WTC11 (cell line): ENCODE results near the gene PPP1R12A. TPM values are rescaled to one million over a fixed set of nuclear protein-coding genes. Genes with fewer than 3 reads are reported as not detected.

Source experiments
- ATAC-seq: fragments of 200-7000 bp; cut with Tn5 transposase; 2 replicates; pipeline ENCODE4 v1.10.0; 2021; ENCODE audit warnings: mild to moderate bottlenecking, moderate library complexity
- CTCF ChIA-PET: fragments of 300-600 bp; sonication (Branson Sonifier 250); formaldehyde crosslinking; loops from one replicate; lab custom pipeline; 2021; ENCODE audit warnings: antibody characterized with exemption; lab: Charles Lee
- POLR2A ChIA-PET: fragments of 350-600 bp; sonication (Branson Sonifier 250); formaldehyde crosslinking; loops from one replicate; lab custom pipeline; 2021; ENCODE audit warnings: antibody characterized with exemption; lab: Charles Lee
- DNase-seq: peaks from one replicate; pipeline ENCODE4 v3.0.0; 2021; ENCODE audit warnings: low spot score
- H3K27ac Mint-ChIP-seq: 2 replicates; pipeline ENCODE4 v1.8.0; 2021; ENCODE audit warnings: mixed read lengths
- H3K27me3 Mint-ChIP-seq: 2 replicates; pipeline ENCODE4 v1.8.0; 2021; ENCODE audit warnings: low read depth, mild to moderate bottlenecking, moderate library complexity, mixed read lengths
- H3K36me3 Mint-ChIP-seq: 2 replicates; pipeline ENCODE4 v1.8.0; 2021; ENCODE audit warnings: mixed read lengths
- H3K4me1 Mint-ChIP-seq: 2 replicates; pipeline ENCODE4 v1.8.0; 2022; ENCODE audit warnings: mixed read lengths
- H3K4me3 Mint-ChIP-seq: 2 replicates; pipeline ENCODE4 v1.8.0; 2021; ENCODE audit warnings: mild to moderate bottlenecking, moderate library complexity, mixed read lengths
- H3K9me3 Mint-ChIP-seq: 2 replicates; pipeline ENCODE4 v1.8.0; 2021; ENCODE audit warnings: mixed read lengths
- ATF2 ChIP-seq: sonication (generic); formaldehyde crosslinking; IDR thresholded peaks from 2 replicates; pipeline ENCODE4 v1.8.1; 2022; ENCODE audit warnings: low read depth, missing genetic modification reagents, borderline replicate concordance
- ELF4 ChIP-seq: sonication (generic); formaldehyde crosslinking; IDR thresholded peaks from 2 replicates; pipeline ENCODE4 v1.8.1; 2022; ENCODE audit warnings: low read depth, mild to moderate bottlenecking, moderate library complexity, missing genetic modification reagents
- FOXJ3 ChIP-seq: sonication (generic); formaldehyde crosslinking; IDR thresholded peaks from 2 replicates; pipeline ENCODE4 v1.9.0; 2021; ENCODE audit warnings: missing genetic modification reagents, mild to moderate bottlenecking, borderline replicate concordance
- NFE2L1 ChIP-seq: sonication (generic); formaldehyde crosslinking; IDR thresholded peaks from 2 replicates; pipeline ENCODE4 v1.8.1; 2023; ENCODE audit warnings: missing genetic modification reagents
- NR2C2 ChIP-seq: sonication (generic); formaldehyde crosslinking; IDR thresholded peaks from 2 replicates; pipeline ENCODE4 v1.8.0; 2022; ENCODE audit warnings: mild to moderate bottlenecking, missing genetic modification reagents
- NR3C1 ChIP-seq: sonication (generic); formaldehyde crosslinking; conservative IDR thresholded peaks from 2 replicates; pipeline ENCODE4 v1.8.1; 2023; ENCODE audit warnings: low read depth, mild to moderate bottlenecking, missing genetic modification reagents
- RELA ChIP-seq: sonication (generic); formaldehyde crosslinking; IDR thresholded peaks from 2 replicates; pipeline ENCODE4 v1.8.1; 2022; ENCODE audit warnings: missing genetic modification reagents, mild to moderate bottlenecking, borderline replicate concordance
- ZMAT4 ChIP-seq: fragments of 250-450 bp; sonication (Bioruptor Pico); IDR thresholded peaks from 2 replicates; pipeline ENCODE4 v1.9.0; 2021; ENCODE audit warnings: mild to moderate bottlenecking
- ZNF138 ChIP-seq: sonication (generic); formaldehyde crosslinking; conservative IDR thresholded peaks from 2 replicates; pipeline ENCODE4 v1.8.1; 2022; ENCODE audit warnings: mild to moderate bottlenecking, moderate library complexity, missing genetic modification reagents
- ZNF396 ChIP-seq: fragments of 250-450 bp; sonication (Bioruptor Pico); IDR thresholded peaks from 2 replicates; pipeline ENCODE4 v1.8.0; 2021; ENCODE audit warnings: mild to moderate bottlenecking, moderate library complexity, borderline replicate concordance
- total RNA-seq: library from RNA; stranded (reverse); gene quantifications from 3 replicates; pipeline ENCODE4 v1.2.3, GENCODE V29; 2021
- TF ChIP-seq, protein P1 (sequence below): sonication (generic); formaldehyde crosslinking; IDR thresholded peaks from 2 replicates; pipeline ENCODE4 v1.8.1; 2023; ENCODE audit warnings: mild to moderate bottlenecking, missing genetic modification reagents, moderate library complexity
- TF ChIP-seq, protein P2 (sequence below): sonication (generic); formaldehyde crosslinking; IDR thresholded peaks from 2 replicates; pipeline ENCODE4 v1.8.0; 2022; ENCODE audit warnings: mild to moderate bottlenecking, missing genetic modification reagents
- TF ChIP-seq, protein P3 (sequence below): fragments of 250-450 bp; sonication (Bioruptor Pico); conservative IDR thresholded peaks from 2 replicates; pipeline ENCODE4 v1.9.0; 2021; ENCODE audit warnings: mild to moderate bottlenecking

The PPP1R12A gene
- total RNA-seq, 1 experiment from 2014 or later: 83.8 TPM

DNA sequence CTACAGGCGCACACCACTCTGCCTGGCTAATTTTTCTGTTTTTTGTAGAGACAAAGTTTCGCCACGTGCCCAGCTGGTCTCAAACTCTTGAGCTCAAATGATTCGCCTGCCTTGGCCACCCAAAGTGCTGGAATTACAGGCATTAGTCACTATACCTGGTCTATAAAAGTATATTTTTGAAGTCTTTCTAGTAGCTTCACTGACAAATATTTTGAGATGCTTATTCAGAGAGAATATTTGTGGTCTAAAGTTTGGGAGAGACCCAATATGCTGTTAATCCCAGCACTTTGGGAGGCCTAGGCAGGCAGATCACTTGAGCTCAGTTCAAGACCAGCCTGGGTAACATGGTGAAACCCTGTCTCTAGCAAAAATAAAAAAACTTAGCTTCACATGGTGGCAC lies 22.0 kb upstream of the PPP1R12A start:
- no peaks in the 10 kb centered on the region; the same call in 1 of the 2 replicates for H3K36me3 Mint-ChIP-seq
- no peak overlapping the region for H3K27ac Mint-ChIP-seq
- H3K4me1 Mint-ChIP-seq: no peaks in the 10 kb centered on the region
- DNase-seq (no peak), ATAC-seq (no peak)
- H3K9me3 Mint-ChIP-seq: peaks cover 14% of the 10 kb centered on the region
- CTCF ChIA-PET: no interaction called here
- H3K4me3 Mint-ChIP-seq: no peak overlapping the region
- POLR2A ChIA-PET: no interaction called here
- TF ChIP-seq RELA (CRISPR knock-in tag) (no peak), ATF2 (CRISPR knock-in tag) (no peak), ELF4 (CRISPR knock-in tag) (no peak), ZNF138 (CRISPR knock-in tag) (no peak)
- TF ChIP-seq, protein P1, sequence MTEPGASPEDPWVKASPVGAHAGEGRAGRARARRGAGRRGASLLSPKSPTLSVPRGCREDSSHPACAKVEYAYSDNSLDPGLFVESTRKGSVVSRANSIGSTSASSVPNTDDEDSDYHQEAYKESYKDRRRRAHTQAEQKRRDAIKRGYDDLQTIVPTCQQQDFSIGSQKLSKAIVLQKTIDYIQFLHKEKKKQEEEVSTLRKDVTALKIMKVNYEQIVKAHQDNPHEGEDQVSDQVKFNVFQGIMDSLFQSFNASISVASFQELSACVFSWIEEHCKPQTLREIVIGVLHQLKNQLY (CRISPR knock-in tag): no peak
- TF ChIP-seq, all 79 proteins: peak for 0
- H3K27me3 Mint-ChIP-seq: no peaks in the 10 kb centered on the region

- H3K9me3 Mint-ChIP-seq: peaks cover 14% of the 10 kb centered on the region
- POLR2A ChIA-PET: no interaction called here
- no peaks in the 10 kb centered on the region for H3K4me1 Mint-ChIP-seq
- H3K36me3 Mint-ChIP-seq: no peaks in the 10 kb centered on the region; the same call in 1 of the 2 replicates
- no peak overlapping the region for H3K27ac Mint-ChIP-seq
- DNase-seq (no peak), ATAC-seq (no peak)
- CTCF ChIA-PET: no interaction called here
- H3K27me3 Mint-ChIP-seq: no peaks in the 10 kb centered on the region
- TF ChIP-seq NR2C2 (CRISPR knock-in tag): no peak
- no peak for TF ChIP-seq ZMAT4
- no peak for TF ChIP-seq ZNF396 (CRISPR knock-in tag)
- TF ChIP-seq FOXJ3 (CRISPR knock-in tag): no peak
- TF ChIP-seq, protein P2, sequence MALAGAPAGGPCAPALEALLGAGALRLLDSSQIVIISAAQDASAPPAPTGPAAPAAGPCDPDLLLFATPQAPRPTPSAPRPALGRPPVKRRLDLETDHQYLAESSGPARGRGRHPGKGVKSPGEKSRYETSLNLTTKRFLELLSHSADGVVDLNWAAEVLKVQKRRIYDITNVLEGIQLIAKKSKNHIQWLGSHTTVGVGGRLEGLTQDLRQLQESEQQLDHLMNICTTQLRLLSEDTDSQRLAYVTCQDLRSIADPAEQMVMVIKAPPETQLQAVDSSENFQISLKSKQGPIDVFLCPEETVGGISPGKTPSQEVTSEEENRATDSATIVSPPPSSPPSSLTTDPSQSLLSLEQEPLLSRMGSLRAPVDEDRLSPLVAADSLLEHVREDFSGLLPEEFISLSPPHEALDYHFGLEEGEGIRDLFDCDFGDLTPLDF (CRISPR knock-in tag): no peak
- no peak for TF ChIP-seq NR3C1 (CRISPR knock-in tag)
- no peak for TF ChIP-seq NFE2L1 (CRISPR knock-in tag)
- TF ChIP-seq, all 79 proteins: peak for 0
- no peak overlapping the region for H3K4me3 Mint-ChIP-seq
Observed at GRCh38 chr12:79955561-79955960, 20.7 kb upstream of the PPP1R12A start.

- POLR2A ChIA-PET: no interaction called here
Observed at GRCh38 chr12:79954037-79954610, 19.2 kb upstream of the PPP1R12A start.

More at GRCh38 chr12:79954037-79954610, 19.2 kb upstream of the PPP1R12A start:
- Mint-ChIP-seq H3K4me1 (no peaks in the 10 kb centered on the region), H3K4me3 (no peak overlapping the region), H3K27me3 (no peaks in the 10 kb centered on the region), H3K27ac (no peak overlapping the region), H3K9me3 (peaks cover 14% of the 10 kb centered on the region), H3K36me3 (no peaks in the 10 kb centered on the region; the same call in 1 of the 2 replicates)
- TF ChIP-seq, protein P3, sequence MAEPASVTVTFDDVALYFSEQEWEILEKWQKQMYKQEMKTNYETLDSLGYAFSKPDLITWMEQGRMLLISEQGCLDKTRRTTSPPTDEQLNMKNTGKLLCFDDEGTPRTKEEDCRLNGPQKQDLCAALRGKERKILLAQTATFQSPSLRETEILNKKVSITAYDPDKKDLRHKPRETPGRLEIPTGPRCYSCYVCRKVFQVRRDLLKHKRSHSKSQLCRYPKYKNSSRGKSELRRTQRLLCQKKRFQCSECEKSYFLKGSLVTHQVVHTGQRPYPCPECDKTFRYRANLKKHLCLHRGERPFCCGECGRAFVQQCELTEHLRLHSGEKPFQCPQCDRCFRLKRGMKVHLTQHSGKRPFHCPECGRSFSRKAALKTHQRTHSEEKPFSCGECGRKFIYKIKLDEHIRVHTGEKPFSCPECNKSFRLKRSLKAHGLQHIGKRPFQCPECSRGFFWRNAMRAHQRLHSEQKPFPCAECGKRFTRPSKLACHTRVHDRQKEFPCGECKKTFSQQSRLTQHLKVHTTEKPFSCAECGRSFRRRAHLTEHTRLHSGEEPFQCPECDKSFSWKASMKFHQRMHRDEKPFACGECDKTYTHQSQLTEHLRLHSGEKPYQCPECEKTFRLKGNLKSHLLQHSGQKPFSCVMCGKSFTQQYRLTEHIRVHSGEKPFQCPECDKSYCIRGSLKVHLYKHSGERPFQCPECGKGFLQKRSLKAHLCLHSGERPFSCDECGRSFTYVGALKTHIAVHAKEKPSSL (CRISPR knock-in tag): no peak
- no peak for TF ChIP-seq ZNF138 (CRISPR knock-in tag)
- DNase-seq (no peak), ATAC-seq (no peak)
- CTCF ChIA-PET: no interaction called here
